HG03095 (cell line): Measurements from ENCODE around the gene SVIP.

Source experiments
- ATAC-seq: cut with Tn5 transposase; IDR thresholded peaks from one replicate; pipeline ENCODE4 v1.9.1; 2021; ENCODE audit warnings: moderate library complexity; ENCODE audit not compliant: unreplicated experiment

The SVIP gene, protein sequence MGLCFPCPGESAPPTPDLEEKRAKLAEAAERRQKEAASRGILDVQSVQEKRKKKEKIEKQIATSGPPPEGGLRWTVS

DNA sequence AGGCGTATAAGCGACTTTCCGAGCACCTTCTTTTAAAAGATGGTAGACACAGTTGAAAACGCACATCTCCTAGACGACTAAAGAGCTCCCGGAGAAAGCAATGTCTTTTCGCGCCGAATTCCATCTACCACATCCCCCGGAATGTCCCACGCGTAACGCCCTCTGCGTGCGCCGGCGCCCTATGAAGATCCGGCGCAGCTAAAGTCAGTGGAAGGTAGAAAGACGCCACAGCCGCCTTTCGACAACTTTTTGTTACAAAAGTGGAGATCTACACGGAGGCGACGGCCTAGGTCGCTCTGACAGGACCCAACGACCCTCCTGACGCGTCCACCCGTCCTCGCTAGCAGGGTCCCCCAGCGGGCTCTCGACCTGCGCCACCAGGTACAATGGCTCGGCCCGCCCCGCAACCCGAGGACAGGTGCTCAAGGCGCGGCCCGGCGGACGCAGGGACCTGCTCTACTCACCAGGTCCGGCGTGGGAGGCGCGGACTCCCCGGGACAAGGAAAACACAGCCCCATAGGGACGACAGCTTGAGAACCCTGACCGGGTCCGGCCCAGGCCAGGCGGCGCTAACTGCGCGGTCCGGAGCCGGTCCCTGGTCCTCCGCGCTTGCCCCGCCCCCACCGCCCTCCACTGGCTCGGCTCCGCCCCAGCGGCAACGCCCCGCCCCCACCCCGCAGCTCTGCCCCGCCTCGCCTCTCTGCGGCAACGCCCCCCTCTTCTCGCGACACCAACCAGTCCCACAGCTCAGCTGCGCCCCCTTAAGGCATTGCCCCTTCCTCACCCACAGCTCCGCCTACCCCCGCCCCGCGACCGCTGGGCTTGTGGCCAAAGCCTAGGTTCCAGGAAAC is at the start of gene SVIP:
Gene SVIP, minus strand, starts transcription at position 571 of the 851 bp plus-strand sequence. Its CDS starts 53 bp downstream, at position 518.
- peak; percentile 95 for ATAC-seq

- no peak for ATAC-seq
Observed at GRCh38 chr11:22878604-22879003, 49.0 kb upstream of the SVIP start.

DNA sequence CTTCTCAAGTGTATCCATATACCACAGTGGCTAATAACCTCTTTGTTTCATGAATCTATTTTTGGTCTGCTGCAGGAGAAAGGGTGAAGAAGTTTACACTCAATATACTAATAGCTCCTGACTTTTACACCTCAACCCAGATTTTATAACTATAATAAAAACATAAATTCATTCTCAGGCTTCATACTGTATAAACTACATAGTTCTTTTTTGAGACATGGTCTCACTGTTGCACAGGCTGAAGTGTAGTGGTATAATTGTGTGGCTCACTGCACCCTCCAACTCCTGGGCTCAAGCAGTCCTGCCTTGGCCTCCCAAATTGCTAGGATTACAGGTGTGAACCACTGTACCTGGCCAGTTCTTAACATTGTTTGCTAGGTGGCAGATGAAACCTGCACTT is 48.4 kb upstream of the SVIP start:
- ATAC-seq = no peak

GRCh38 chr11:22875869-22876473 is 46.4 kb upstream of the SVIP start:
- ATAC-seq = peak; percentile 99

GRCh38 chr11:22869325-22869724 is 39.7 kb upstream of the SVIP start:
- ATAC-seq = no peak

DNA sequence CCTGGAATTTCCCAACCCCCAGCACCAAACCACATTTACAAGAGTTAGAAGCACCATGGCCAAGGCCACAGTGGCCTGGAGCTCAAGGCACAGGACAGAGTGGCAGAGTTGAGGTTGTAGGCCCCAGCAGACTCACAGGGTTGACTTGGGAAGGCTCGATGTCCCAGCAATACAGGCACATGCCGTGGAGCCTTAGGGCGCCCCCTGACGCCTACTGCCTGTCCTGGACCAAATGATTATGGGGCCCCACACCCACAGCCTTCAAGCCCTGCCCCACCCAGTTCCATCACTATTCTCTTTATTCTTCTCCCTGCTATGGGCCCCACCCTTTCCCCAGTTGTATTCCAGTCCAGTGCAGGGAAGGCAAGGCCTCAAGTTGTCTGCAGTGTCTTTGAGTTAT is 30.6 kb upstream of the SVIP start, which contains the start of gene CCDC179:
Gene CCDC179, minus strand, starts transcription at position 234 of the 400 bp plus-strand sequence. Its CDS starts 53 bp downstream, at position 181.
- ATAC-seq = no peak

GRCh38 chr11:22859756-22860155 is 30.2 kb upstream of the SVIP start:
- ATAC-seq = no peak

GRCh38 chr11:22851477-22851876 is 21.9 kb upstream of the SVIP start:
- ATAC-seq = no peak

DNA sequence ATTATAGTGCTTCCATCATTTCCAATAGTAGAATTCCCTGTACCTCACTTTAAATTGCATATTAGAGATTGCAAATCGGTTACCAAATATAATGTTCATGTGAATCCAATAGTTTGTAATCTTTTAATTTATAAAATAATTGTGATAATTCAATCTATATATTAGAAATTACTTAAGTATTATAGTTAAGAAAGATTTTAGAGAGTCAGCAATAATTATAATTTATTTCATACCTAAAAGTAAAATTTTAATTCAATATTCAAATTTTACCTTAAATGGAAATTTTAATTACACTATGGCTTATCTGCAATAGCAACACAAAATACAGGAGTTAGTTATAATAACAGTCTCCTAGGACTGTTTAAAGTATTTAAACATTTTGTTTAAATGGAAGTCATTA is 17.1 kb upstream of the SVIP start:
- no peak for ATAC-seq

DNA sequence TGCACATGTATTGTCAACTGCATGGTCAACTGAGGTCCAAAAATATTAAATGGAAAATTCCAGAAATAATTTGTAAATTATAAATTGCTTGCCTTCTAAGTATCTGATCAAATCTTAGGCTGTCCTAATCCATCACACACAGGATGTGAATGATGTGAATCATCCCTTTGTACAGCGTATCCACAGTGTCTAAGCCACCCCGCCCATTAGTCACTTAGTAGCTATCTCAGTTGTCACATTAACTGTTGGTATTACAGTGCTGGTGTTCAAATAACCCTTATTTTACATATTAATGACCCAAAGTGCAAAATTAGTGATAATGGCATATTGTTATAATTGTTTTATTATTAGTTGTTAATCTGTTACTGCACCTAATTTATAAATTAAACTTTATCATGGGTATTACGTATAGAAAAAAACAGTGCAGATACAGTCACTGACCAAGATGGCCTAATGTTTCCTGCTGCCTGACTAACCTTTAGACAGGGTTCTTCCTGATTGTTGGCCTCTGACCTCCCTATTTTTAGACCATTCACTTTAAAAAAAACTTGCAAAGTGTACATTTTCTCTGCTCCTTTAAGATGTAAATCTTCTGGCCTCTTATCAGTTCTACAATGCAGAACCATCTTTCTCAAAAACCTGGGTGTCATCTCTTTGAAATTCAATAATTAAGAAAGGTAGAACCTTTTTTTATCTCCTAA is 2.9 kb upstream of the SVIP start:
- ATAC-seq = no peak

- ATAC-seq = no peak
Observed at GRCh38 chr11:22830082-22830414, 447 bp upstream of the SVIP start.

DNA sequence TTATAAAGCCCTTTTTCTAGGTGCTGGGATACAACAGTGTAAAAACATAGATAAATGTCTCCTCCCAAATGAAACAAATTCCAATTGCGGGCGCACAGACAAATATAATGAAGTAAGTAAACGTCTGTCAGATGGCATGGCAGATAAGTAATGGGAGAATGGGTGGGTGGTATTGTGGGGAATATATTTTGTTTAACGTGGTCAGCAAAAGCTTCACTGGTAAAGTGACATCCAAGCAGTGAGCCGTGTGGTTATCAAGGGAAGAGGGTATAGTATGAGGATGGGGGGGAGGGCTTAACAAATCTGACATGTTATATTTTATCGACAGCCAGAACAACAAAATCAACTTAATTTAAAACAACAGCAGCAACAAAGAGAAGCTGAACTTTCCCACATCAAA is 1.2 kb downstream of the SVIP start:
- no peak for ATAC-seq

DNA sequence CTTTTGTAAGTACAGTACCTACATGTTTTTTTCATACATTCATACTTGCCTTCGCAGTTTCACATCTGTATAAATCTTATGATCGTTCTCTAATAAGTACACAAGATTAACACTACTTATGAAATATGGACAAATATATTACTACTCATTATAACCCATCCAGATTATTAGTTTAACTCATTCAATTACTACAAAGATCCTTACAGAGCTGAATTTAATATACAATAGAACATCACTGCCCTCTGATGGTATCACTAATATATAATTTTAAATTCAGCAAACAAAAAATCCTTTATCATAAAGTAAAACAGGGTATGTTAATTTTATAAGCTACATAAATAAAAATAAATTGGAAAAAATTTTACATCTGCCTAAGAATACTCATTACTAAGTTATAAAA is 7.4 kb downstream of the SVIP start:
- no peak for ATAC-seq

GRCh38 chr11:22809893-22810292 is 19.7 kb downstream of the SVIP start:
- no peak for ATAC-seq

GRCh38 chr11:22808571-22809197 is 20.9 kb downstream of the SVIP start:
- ATAC-seq = peak; percentile 18

DNA sequence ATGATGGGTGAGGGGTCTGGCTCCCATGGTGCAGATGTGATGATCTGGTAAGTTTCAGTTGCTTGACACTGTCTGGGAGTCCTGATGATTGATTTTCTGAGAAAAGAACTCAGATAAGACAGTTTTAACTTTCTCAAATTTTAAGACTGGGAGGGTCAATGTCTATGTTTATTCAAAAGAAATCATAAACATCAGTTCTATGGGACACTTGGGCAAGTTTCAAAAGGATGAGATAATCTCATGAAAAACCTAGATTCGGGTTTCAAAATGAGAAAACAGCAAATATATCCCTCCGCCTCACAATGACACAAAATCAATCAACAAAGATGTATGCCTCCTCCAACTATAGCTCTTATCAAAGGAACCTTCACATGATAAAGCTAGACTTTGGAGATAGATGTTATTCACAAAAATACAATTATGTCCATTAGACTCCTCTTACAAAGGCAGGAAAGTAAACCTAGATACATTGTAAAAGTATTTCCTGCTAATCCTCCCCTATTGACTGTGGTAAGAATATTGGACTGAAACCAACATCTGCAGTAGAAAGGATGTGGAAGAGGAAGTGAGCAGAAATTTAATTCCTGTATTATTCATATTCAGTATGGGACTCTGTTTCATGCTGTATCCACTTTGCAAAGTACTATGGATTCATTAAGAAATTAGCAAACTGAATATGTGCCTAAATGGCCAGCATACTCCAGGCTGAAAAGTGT is 21.6 kb downstream of the SVIP start:
- ATAC-seq = peak; percentile 96

DNA sequence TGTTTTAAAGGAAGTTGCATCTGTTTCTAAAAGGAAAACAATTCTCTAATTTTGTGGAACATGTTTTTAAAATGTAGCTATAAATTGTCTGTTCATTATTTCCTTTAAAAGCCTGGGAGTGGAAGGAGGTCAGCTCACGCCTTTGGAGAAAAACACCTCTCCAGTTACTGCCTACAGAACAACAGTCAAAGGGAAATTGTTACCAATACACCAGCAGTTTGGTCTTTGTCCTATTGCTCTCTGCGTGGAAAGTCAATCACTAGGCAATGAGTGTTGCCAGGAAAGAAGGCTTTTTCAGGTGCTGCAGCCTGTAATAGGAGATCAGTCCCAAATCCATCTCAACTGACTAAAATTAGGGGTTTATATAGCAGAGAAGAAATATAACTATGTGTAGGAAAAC is 22.2 kb downstream of the SVIP start:
- ATAC-seq = no peak

DNA sequence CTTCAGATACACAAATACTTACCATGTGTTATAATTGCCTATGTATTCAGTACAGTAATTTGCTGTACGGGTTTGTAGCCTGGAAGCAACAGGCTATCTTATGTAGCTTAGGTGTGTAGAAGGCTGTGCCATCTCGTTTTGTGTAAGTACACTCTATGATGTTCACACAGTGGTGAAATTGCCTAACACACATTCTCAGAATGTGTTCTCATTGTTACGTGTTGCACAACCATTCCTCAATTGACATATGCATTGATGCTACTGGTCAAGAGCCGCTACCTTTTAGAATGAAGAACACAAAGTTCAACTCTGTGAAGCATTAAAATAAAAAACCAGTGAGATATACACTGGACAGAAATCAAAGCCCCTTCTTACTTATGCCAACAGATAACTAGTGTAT is 26.7 kb downstream of the SVIP start:
- no peak for ATAC-seq

- no peak for ATAC-seq
Observed at GRCh38 chr11:22800482-22800881, 29.1 kb downstream of the SVIP start.

DNA sequence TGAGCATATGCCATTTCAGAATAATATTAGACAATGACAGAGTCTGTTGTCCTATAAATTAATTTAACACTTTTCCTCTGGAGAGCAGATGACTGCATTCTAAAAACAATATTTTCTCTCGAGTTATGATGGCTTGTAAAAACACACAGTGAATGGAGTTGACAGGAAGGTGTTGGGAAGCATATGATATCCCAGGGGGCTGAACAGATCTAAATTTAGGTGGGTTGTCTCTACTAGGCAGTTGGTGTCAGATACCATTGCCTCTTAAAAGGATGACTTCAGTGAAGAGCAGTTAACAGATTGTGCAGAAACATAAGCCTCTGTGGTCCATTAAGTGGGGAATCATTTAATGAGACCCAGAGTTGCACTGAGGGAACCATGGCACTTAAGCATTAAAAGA is 30.7 kb downstream of the SVIP start:
- ATAC-seq = no peak

DNA sequence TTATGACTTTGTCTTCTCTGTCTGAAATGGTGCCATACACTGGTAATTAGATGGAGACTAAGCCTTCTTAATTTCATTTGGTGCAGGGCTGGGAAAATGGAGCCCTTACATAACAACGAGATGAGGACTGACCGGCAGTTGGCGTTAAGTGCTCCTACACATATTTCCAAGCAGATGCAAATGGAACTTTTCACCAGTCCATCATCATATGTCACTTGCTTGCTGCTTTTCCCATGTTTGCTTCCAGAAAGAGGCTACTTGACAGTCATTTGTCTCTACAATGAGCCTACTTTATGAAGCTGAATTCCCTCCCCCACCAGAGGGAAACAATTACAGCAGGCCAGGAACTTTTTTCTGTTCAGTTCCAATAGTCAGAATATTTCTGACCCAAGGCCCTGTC is 32.6 kb downstream of the SVIP start:
- no peak for ATAC-seq
